Muscle of back (tissue), 11 donors: Measurements from ENCODE around the gene AMPD1. TPM values are rescaled to one million over a fixed set of nuclear protein-coding genes. Genes with fewer than 3 reads are reported as not detected.

Experiments used
- DNase-seq, 3 donors: peaks; one replicate each; pipeline versions ENCODE4 v3.0.0 to v3.0.0-alpha.2; 2013
- polyA plus RNA-seq, 10 donors: library from polyadenylated mRNA; unstranded; fragments of 120-200 nt; gene quantifications; one replicate each; pipeline ENCODE4 v1.2.1, GENCODE V29; 2013; ENCODE audit not compliant: insufficient read length in 10 of 10

AMPD1 gene
- polyA plus RNA-seq, 10 donors, result 25.4 to 145 (median 92.3) TPM

DNA sequence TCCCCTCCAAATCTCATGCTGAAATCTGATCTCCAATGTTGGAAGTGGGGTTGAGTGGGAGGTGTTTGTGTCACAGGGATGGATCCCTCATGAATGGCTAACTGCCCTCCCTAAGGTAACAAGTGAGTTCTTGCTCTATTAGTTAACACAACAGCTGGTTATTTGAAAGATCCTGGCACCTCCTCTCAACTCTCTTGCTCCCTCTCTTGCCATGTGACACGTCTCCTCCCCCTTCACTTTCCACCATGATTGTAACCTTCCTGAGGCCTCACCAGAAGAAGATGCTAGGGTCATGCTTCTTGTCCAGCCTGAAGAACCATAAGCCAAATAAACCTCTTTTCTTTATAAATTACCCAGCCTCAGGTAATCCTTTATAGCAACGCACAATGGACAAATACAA is 54.0 kb downstream of the AMPD1 start:
- no peak for DNase-seq

DNA sequence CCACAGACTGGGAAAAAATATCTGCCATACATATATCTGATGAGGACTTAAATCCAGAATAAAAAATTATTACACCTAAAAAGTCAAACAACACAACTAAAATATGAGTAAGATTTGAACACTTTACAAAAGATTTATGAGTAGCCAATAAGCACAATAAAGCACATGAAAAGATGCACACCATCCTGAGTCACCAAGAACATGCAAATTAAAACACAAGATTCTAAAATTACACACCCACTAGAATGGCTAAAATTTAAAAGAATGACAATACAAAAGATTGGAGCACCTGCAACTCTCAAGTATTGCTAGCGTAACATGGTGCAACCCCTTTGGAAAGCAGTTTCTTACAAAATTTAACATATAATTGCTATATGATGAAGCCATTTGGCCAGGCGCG is 56.4 kb downstream of the AMPD1 start:
- DNase-seq, result no peak

DNA sequence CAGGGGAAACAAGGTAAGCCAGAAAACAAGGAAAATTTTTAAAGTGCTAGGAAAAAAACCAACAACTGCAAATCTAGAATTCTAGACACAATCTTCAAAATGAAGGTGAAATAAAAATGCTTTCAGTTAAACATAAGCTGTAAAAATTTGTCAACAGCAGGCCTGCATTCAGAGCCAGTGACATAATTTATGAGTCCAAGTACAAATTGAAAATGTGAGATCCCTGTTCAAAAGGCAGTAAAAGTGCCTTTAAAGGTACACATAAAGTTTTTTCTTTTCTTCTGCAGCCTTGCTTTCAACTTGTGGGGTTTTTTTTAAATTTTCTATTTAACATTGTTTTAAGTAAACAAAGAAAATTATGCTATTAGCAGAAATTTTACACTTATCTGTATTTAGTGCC is 62.9 kb downstream of the AMPD1 start:
- no peak for DNase-seq

DNA sequence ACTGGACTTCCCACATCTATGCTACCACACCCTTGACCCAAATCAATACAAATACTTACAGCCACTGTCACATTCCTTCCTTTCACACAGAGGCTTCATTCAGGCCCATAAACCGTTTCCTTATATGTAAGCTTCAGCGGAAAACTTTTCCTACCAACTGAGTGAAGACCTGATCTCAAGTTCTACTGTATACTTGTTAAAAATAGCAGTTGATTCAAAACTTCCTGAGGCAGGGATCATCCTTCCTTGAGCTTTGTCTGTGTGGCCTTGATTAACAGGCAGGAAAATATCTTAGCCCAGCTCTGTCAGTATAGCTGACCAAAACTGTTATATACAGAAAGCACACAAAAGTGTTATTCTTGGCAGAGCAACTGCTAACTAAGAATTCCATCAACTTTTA is 68.2 kb downstream of the AMPD1 start:
- no peak for DNase-seq

DNA sequence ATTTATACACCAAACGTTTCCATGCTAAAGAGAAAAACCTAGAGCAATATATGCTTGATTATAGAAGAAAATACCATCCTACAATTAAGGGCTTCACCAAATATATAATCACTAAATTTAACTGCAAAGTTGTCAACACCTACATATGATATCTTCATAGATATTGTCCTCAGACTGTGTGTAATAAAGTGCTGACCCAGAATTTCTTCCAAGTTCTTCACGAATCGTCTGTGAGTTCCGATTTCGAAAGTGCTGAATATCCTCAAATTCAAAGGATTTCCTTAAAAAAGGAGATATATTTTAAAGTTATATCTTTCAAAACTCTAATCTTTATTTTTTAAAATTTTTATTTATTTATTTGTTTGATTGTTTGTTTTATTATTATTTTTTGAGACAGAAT is 72.0 kb downstream of the AMPD1 start:
- DNase-seq, result no peak

Other genes starting within 250 kb of the AMPD1 start
- 10 to 100 TPM; 14.2 to 28.5 (median 22.8) TPM for gene TRIM33, start 184.3 kb downstream of the AMPD1 start, polyA plus RNA-seq
- 10 to 100 TPM; 23.7 to 34.1 (median 27.6) TPM for gene BCAS2, start 113.9 kb downstream of the AMPD1 start, polyA plus RNA-seq
- gene DENND2C, start 25.5 kb downstream of the AMPD1 start, polyA plus RNA-seq, result 10 to 100 TPM in 2 of 10 donors, 1 to 10 TPM in 8; 4.6 to 11.3 (median 6.4) TPM
- gene NRAS, start 21.2 kb upstream of the AMPD1 start, polyA plus RNA-seq, result 10 to 100 TPM; 38.4 to 63.5 (median 54.2) TPM
- 100 to 1,000 TPM; 339 to 533 (median 445) TPM for gene CSDE1, start 62.4 kb upstream of the AMPD1 start, polyA plus RNA-seq
- 10 to 100 TPM; 27.8 to 36.1 (median 32.4) TPM for gene SIKE1, start 85.1 kb upstream of the AMPD1 start, polyA plus RNA-seq
- gene SYCP1, start 159.3 kb upstream of the AMPD1 start, polyA plus RNA-seq, result under 1 TPM in 2 of 10 donors, not detected in 8; 0.40 to 0.63 TPM